HG03135 (cell line): ENCODE measurements around the gene PTPA.
"Not testable (repeated sequence)": the region's sequence is repeated elsewhere in the genome, so short reads cannot be mapped to it uniquely, and the experiment has no call there.

Experiments
- ATAC-seq: cut with Tn5 transposase; IDR thresholded peaks from one replicate; pipeline ENCODE4 v1.9.1; 2021; ENCODE audit warnings: mild to moderate bottlenecking, moderate library complexity; ENCODE audit not compliant: unreplicated experiment

PTPA gene

DNA sequence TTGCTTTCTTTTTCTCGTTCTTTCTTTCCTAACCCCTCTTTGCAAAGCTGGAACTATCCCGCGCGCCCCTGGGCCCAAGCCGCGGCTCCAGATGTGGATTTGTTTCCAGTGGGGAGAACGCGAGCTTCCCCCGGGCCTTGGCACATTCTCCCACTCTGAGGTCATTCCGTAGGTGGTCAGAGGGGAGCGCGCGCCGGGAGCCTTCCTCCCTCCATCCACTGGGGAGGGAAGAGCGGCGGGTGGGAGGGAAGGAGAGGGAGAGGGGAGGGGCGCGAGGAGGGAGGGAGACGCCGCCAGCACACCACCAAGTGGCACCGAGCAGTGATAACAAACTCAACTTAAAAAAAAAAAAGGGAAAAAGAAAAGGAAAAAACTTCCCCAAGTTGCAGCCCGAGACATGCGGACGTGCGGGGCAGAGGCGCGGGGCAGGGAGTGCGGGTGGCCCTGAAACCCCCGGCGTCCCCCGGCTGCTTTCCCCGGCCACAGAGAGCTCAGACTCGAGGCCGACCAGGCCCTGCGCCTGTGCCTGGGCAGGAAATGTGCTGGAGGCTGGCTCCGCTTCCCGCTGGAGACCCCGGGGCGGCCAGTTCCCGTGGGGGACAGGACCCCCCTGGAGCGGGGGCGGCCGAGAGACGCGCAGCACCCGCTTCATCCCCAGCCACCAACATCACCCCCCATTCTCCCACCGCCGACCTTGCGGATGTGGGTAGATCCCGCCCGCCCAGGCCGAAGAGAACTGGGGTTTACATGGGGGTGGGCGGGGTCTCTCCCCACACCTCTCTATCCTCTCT lies 63.7 kb downstream of the PTPA start:
- ATAC-seq, result no peak

DNA sequence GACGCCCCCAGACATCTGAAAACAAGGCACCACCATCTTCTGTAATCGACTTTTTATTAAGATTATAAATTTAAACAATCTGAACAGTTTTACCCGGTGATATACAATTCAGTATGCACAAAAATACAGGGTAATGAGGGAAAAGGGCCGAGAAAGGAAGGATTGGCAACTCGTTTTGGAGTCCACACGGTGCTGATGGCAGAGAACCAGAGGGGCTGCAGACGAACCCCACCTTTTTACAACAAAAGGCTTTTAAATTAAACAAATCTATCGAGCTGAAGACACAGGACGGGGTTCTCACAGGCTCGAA lies 64.3 kb downstream of the PTPA start:
- ATAC-seq, result no peak

DNA sequence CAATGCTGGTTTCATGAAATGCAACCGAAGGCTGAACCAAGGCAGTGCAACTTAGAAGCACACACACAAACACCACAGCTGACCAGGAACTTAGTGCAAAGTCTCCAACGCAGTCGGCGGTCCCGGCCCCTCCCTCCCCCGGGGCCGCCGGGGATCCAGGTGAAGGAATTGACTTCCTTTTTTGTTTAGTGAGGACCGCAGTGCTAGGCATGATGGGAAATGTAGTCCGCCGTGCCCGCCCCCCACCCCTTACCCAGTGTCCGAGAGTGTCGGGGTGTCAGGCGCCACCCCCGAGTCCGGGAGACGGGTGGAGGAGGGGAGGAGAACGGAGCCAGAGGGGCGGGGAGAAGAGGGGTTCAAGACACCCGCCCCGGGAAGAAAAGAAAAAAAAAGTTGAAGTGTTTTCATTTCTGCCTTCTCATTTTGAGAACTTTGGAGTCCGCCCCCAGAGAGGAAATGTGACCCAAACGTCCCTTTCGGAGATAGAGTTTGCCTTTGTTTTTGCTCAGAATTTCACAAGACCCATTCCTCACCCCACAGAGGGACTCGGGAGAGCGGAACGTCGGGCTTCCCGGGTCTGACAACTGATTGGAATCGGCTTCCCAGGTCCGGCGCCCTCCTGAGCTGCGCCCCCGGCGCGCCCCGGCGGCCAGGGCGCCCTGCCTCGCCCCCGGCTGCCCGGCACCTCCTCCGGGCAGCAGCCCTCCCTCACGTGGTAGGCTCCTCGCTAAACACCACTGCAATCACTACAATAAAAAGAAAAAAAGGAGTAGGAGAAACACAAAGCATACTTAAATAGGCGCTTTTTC lies 64.8 kb downstream of the PTPA start:
- no peak for ATAC-seq

DNA sequence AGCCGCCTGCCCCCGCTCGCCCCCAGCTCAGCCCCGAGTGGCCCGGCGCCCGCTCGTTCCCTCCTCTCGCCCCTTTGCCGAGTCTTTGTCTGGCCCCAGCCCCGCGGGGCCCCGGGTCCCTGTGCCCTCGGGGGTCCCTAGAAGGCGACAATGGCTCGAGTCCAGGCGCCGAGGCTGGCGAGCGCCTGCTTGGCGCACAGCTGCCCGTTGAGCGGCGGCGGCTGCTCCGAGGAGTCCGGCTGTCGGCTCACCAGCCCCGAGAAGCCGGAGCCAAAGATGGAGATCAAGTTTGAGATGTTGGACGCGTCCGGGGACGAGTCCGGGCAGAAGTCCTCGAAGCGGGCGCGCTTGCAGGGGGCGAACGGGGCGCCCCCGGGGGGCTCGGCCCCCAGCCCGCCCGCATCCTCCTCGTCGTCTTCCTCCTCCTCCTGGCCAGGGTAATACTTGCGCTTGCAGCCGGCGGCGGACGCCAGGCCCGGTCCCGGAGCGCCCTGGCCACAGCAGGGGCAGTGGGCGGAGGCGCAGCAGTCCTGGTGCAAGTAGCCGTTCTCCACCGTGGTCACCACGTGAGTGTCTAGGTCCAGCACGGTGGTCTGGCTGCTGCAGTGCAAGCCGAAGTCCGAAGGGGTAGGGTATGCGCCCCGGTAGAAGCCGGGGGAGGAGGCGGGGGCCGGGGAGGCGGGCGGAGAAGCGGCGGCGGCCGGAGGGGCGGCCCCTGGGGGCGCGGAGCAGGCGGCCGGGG lies 65.7 kb downstream of the PTPA start:
- ATAC-seq, result no peak

DNA sequence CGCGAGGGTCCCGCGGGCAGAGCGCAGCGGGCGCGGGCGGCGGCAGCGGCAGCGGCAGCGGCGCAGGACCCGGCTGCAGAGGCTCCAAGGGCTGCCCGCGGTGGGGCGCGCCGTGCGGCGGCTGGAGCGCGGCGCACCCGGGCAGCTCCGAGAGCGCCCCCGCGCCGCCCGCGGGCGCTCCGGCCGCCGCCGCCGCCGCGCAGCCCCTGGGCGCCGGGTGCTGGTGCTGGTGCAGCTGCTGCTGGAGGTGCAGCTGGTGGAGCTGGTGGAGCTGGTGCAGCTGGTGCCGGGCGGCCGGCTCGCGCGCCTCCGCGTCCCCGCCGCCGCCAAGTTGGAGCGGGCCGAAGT lies 66.2 kb downstream of the PTPA start:
- peak; percentile 19 for ATAC-seq

DNA sequence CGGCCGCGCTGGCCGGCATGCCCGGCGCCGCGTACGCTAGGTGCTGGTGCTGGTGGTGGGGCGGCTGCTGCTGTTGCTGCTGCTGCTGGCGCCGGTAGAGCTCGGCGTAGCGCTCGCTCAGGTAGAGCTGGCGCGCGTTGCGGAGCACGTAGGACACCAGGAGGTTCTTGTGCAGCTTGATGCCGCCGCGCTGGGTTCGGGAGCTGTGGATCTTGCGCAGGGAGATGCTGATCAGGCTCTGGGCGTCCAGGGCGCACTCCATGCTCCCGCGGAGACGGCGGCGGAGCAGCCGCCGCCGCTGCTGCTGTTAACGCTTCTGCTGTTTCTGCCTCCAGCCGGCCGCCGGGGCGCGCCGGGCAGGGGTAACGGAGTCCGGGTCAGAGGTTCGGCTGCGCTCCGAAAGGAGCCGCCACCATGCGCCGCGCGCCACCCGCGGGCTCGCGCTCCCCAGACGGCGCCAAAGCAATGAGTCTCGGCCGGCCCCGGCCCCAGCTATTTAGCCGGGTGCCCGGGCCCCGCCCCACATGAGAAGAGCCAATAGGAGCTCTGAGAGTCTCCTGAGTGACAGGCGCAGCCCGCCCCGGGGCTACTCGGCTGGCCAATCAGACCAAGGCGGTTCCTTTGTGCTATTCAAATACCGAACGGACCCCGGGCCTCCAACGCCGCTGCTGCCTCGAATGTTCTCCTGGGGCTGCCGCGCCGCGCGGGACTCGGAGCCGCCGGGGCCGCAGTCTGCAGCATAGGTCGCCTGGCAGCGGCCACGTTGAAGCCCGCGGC lies 66.8 kb downstream of the PTPA start, which contains the start of gene IER5L:
IER5L (minus strand) TSS at position 471 of the 777 bp plus-strand sequence; CDS start at position 262, 209 bp downstream.
- peak; percentile 74 for ATAC-seq

DNA sequence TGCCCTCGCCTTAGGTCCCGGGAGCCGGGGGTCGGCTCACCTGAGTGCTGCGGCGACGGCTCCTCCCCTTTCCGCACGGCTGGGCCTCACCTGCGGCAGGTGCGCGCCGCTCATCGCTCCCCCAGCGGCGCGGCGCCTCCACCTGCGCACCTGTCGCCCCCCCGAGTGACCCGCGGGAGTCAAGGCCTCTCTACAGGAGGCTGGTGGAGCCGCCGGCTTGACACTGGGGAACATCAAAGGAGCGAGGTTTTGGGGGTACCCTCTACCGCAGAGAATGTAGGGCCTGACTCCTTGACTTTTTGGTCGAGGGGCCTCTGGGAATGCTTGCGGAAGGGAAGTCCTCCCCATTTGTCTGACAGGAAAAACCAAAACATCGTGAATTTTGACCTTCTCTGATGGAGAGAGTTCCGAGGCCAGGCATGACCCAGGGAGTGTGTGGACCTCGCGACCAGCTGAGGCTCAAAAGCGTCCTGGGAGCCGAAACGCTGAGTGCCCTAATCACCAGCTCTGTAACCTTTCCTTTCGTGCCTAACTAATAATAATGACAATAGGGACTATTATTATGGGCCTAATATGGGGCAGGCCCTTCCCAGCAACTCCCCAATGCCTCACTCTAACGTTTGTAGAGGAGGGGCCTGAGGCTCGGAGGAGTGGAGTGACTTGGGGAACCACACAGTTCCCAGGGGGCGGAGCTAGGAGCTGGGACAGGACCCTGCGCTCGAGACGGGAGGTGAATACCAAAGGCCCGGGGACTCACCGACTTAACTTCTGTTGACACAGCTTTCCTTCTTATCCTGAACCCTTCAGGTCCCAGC lies 67.6 kb downstream of the PTPA start:
- no peak for ATAC-seq

DNA sequence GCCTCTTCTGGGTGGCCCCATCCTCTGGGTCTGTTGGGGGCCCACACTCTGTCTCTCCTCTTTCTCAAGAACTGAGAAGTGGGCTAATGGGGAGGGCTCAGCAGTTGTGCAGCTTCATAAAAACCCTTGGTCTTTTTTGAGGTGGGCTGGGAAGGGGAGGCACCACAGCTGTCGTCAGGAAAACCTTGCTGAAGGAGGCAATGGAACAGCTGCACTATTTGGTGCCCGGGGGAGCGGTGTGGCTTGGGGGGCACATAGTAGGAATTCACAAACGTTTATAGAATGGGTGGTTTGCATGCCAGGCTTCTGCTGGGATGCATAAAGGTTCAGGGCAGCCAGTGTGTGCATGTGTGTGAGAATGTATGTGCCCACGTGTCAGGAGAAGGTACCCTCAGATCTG lies 70.0 kb downstream of the PTPA start:
- no peak for ATAC-seq

DNA sequence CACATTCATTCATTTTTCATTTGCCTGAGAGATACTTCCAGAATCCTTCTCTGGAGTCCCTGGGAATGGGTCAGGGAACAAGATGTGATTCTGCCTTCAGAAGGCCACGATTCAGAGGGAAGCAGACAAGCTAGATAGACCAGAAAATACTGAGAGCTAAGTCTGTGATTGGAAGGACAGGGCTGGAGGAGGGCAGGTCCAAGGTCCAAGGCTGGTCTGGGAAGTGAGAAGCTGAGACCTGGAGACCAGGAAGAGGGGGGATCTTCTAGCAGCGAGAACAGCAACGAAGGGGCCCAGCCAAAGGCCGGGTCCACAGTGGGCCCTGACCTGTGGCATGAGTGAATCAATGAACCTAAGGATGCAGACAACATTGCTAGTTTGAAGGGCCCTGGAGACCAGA lies 70.9 kb downstream of the PTPA start:
- no peak for ATAC-seq

DNA sequence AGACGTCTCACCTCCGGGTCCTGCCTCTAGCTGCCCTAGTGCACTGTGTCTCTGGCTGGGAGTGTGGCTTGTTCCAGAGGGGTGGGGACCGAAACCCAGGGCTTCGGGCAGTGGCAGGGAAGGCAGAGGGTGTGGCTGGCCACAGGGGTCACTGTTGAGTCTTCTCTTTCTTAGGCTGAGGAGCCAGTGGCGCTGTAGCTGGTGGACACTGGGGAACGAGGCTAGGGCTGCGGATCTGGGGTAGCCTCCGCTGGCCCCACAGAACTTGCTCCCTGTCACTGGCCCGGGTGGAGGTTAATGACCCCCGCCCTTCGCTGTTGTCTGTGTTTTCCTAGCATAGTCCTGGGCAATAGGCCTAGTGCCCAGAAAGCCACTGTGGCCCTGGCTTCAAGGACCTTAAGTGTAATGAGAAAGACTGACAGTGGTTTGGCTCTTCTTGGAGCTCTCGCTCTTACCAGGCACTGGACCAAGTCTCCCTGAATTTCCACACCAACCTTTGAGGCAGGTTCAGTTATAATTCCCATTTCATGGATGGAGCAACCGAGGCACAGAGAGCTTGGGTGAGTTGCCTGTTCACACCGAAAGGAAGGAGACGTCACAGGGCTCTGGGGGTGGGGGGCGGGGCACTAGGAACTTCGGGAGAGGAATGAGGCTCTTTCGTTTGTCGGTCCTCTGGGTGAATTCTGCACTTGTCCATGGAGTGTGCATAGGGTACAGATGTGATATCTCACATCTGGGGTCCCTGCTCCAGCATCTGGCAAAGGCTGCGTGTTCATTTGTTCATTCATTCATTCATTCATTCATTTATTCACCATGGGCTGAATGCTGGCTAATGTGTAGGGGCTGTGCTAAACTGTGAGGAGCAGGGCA lies 71.6 kb downstream of the PTPA start:
- no peak for ATAC-seq

DNA sequence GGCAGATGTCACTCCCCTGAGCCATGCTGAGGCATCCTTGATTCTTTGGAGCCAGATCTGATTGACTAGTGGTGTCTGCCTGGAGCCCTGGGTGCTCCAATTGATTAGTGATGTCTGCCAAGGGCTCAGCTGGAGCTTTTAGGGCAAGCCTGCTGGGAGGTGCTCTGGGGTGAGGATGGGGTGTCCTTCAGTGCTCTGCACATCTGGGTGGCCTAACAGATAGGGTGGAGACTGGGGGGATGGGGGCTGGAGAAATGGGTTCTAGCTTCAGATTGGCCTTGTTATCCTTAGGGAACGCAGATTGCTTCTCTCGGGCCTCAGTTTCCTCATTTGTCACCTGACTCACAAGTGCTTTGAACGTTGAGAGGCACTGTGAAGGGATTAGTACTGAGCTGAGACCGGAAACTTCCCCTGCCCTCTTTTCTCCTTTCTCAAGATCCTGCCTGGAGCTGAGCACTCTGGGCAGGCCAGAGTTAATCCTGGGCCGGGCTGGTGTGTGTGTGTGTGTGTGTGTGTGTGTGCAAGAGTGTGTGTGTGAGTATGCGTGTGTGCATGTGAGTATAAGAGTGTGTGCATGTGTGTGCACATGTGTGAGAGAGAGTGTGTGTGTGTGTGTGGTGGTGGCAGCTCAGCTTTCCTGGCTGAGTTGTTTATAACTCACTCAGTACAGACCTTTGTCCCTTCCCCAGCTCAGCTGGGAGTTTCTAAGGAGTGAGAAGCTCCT lies 72.4 kb downstream of the PTPA start:
- ATAC-seq, result no peak

DNA sequence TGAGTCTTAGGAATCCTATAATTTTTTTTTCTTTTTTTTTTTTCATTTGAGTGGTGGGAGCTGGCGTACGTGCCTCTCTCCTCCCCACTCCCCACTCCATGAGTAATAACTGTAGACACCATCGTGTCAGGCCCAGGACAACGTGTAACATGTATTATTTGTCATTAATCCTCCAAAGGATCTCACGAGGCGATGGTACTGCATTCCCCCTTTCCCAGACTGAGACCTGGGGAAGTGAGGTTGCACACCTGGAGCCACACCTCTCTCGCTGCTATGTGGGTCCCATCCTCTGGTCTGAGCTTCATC lies 73.0 kb downstream of the PTPA start:
- ATAC-seq, result no peak

DNA sequence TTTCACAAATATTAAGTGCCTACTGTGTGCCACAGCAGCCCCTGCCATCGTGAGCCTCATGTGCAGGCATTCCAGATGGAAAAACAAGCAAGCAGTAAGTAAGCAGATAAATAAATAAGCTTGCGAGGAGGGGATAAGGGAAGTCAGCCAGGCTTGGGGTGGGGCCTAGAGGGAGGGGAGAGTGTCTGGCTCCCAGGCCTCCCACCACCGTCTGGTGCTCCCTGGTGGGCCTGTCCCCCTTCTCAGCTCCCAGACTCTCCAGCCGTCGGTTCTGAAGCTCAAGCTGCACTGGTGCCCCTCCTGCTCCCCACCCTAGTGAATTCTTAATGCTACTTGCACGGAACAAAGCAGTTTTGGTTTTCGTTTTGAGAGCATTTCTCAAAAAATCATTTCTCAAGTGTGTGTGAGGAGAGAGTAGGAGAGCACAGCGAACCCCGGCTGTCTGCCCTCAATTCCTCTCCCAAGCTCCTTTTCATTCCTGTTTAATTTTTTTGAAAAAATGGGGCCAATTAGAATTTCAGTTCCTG lies 73.4 kb downstream of the PTPA start:
- no peak for ATAC-seq

DNA sequence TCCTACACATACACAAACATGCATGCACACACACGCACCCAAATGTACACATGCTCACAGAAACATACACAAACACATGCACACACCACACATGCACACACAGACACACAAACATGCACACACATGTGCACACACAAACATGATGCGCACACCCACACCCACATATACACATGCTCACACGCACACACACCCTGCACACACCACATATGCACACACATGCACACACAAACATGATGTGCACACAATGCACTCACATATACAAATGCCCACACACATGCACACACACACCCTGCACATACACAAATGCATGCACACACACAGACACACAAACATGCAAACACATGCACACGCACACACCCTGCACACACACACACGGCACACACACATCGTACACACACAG lies 74.2 kb downstream of the PTPA start:
- ATAC-seq, result no peak

DNA sequence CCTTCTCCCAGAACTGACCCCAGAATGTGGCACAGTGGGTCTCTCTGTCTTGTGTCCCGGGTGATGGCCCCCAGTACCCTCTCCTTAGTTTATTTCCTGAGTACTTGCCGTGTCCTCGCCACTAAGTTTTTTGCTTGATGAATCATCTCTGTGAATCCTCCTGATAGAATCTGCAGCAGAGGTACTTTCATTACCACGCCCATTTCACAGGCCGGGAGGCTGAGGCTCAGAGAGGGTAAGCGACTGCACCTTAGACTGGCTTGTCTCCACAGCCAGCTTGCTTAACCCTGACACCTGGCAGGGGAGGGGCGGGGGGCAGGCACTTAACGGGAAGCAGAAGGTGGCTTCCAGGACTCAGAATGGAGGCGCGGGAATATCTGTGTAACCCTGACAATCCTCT lies 74.8 kb downstream of the PTPA start:
- ATAC-seq, result no peak

DNA sequence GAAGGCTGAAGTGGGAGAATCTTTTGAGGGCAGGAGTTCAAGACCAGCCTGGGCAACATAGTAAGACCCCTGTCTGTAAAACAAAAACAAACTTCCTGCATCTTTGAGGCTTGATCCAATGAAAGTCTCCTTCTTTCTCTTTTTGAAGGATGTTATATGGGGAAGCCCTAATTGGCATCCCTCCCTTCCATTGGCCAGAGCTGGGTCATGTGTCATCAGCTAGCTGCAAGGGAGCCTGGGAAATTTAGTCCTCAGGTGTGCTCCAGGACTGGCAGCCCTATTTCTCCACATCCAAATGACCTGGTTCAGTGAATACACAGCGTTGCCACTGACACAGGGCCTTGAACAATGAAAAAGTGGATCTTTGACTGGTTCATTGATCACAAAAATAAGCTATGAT lies 75.8 kb downstream of the PTPA start:
- no peak for ATAC-seq

DNA sequence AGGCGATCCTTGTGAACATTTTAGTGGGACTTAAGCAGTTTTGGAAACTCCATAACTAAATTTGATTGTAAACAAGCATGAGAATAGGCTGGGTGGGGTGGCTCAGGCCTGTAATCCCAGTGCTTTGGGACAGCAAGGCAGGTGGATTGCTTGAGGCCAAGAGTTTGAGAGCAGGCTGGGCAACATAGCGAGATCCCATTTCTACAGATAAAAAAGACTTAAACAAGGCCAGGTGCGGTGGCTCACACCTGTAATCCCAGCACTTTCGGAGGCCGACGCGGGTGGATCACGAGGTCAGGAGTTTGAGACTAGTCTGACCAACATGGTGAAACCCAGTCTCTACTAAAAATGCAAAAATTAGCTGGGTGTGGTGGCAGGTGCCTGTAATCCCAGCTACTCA lies 78.8 kb downstream of the PTPA start:
- ATAC-seq, result not testable (repeated sequence)

DNA sequence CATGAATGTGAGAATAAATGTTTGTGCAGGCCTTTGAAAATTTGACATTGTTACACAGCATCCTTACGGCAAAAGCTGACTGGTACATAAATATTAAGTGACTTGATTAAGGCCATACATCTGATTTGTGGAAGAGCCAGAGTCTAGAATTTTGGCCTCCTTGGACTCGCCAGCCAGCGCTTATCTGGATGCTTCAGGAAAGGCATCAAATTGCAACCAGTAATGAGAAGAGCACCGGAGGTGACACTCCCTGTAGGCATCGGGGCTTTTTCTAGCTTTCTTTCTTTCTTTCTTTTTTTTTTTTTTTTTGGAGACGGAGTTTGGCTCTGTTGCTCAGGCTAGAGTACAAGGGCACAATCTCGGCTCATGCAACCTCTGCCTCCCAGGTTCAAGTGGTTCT lies 80.0 kb downstream of the PTPA start:
- no peak for ATAC-seq

DNA sequence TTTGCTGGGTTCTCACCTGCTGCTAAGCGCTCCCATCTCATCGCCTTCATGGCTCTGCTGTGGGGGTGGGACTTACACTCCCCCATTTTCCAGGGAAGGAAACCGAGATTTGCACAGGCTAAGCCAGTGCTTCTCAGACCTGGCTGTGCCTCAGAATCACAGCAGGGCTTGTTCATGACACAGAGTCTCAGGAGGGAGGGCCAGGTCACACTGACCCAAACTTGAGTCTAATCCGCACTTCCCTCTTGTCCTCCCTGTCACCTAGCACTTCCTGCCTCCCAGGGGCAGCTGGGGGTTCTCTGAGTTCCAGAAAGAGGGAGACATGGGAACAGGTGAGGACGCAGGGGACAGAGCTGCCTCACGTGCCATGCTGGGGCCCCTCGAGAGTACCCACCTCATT lies 82.4 kb downstream of the PTPA start:
- no peak for ATAC-seq
